Loucy (cell line): ENCODE measurements around the gene TXNL4B.

Experiments
- H2AFZ ChIP-seq: fragments of 200-600 bp; sonication (generic); 2 replicates; pipeline ENCODE4 v1.6.0; 2016; ENCODE audit warnings: antibody characterized with exemption, mild to moderate bottlenecking, low read length, moderate library complexity
- H3F3A ChIP-seq: fragments of 200-600 bp; 2 replicates; pipeline ENCODE4 v1.6.0; 2016; ENCODE audit warnings: antibody characterized with exemption, low read depth, mild to moderate bottlenecking
- H3K27me3 ChIP-seq: fragments of 200-600 bp; sonication (generic); 2 replicates; pipeline ENCODE4 v1.6.1; 2014; ENCODE audit warnings: low read length, mild to moderate bottlenecking; ENCODE audit not compliant: insufficient read depth, poor library complexity, severe bottlenecking
- H3K36me3 ChIP-seq: fragments of 200-600 bp; sonication (generic); 2 replicates; pipeline ENCODE4 v1.6.1; 2016; ENCODE audit warnings: low read length; ENCODE audit not compliant: insufficient read depth
- H3K4me1 ChIP-seq: fragments of 200-600 bp; sonication (generic); 2 replicates; pipeline ENCODE4 v1.5.1; 2014; ENCODE audit warnings: low read length, mild to moderate bottlenecking; ENCODE audit not compliant: insufficient read depth, poor library complexity, severe bottlenecking
- H3K4me2 ChIP-seq: fragments of 200-600 bp; sonication (generic); 2 replicates; pipeline ENCODE4 v1.6.0; 2014; ENCODE audit warnings: antibody characterized with exemption, low read length, low read depth, mild to moderate bottlenecking; ENCODE audit not compliant: poor library complexity, severe bottlenecking
- H3K4me3 ChIP-seq: fragments of 200-600 bp; sonication (generic); 2 replicates; pipeline ENCODE4 v1.5.1; 2014; ENCODE audit warnings: low read length, mild to moderate bottlenecking, mixed read lengths; ENCODE audit not compliant: poor library complexity, severe bottlenecking
- H3K79me2 ChIP-seq: fragments of 200-600 bp; sonication (generic); 2 replicates; pipeline ENCODE4 v1.6.1; 2014; ENCODE audit warnings: low read length; ENCODE audit not compliant: insufficient read depth
- H3K9ac ChIP-seq: fragments of 200-600 bp; sonication (generic); 2 replicates; pipeline ENCODE4 v1.6.0; 2014; ENCODE audit warnings: mild to moderate bottlenecking, low read depth, low read length, moderate library complexity; ENCODE audit not compliant: poor library complexity, severe bottlenecking
- H3K9me2 ChIP-seq: fragments of 200-600 bp; sonication (generic); replicated peaks from 2 replicates; pipeline ENCODE4 v1.6.1; 2016; ENCODE audit warnings: low read depth, low read length, mixed read lengths
- H3K9me3 ChIP-seq: fragments of 200-600 bp; sonication (generic); 2 replicates; pipeline ENCODE4 v1.6.1; 2014; ENCODE audit warnings: mild to moderate bottlenecking, antibody characterized with exemption, low read length, low read depth; ENCODE audit not compliant: insufficient read depth
- H4K20me1 ChIP-seq: fragments of 200-600 bp; sonication (generic); 2 replicates; pipeline ENCODE4 v1.6.0; 2014; ENCODE audit warnings: antibody characterized with exemption, low read length, mild to moderate bottlenecking; ENCODE audit not compliant: insufficient read depth, poor library complexity, severe bottlenecking
- CTCF ChIP-seq: fragments of 200-600 bp; sonication (generic); conservative IDR thresholded peaks from 2 replicates; pipeline ENCODE4 v1.5.1; 2014; ENCODE audit warnings: mild to moderate bottlenecking, antibody characterized with exemption, low read length
- EZH2phosphoT487 ChIP-seq: fragments of 200-600 bp; IDR thresholded peaks from 2 replicates; pipeline ENCODE4 v1.6.1; 2018; ENCODE audit warnings: antibody characterized with exemption, mild to moderate bottlenecking, moderate library complexity, borderline replicate concordance

The TXNL4B gene

DNA sequence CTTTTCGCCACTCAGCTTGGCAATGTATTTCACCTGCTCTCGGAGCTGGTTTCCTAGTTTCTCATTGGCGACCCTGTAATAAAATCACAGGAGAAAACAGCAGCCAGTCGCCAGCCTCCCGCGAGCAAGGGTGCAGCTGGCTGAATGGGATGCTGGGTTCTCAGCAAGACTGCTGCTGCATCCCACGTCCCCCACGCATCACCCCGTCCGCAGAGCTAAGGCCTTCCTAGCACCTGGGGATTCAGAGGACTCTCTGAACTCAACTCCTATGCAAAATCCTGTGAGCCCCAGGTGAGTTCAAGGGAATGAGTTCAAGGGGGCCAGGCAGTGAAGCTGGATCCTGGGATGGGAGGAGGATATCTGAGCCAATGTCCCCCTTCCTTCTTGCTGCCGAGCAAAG, 29.5 kb upstream of the TXNL4B start:
- Histone ChIP-seq H3K79me2 (no peaks in the 10 kb centered on the region), H3F3A (no peaks in the 10 kb centered on the region), H3K9me3 (no peaks in the 10 kb centered on the region), H3K9ac (no peak overlapping the region), H3K27me3 (no peaks in the 10 kb centered on the region), H3K36me3 (no peaks in the 10 kb centered on the region), H3K4me2 (no peak overlapping the region), H3K4me1 (no peaks in the 10 kb centered on the region), H4K20me1 (no peaks in the 10 kb centered on the region), H3K9me2 (no peaks in the 10 kb centered on the region), H2AFZ (no peak overlapping the region), H3K4me3 (no peak overlapping the region)
- no peak for TF ChIP-seq CTCF
- no peak for TF ChIP-seq EZH2phosphoT487

GRCh38 chr16:72122308-72122707, 28.9 kb upstream of the TXNL4B start:
- no peak overlapping the region for H3K4me2 ChIP-seq
- H3K4me3 ChIP-seq = no peak overlapping the region

GRCh38 chr16:72120026-72120425, 26.6 kb upstream of the TXNL4B start:
- Histone ChIP-seq H3K27me3 (no peaks in the 10 kb centered on the region), H3F3A (no peaks in the 10 kb centered on the region), H3K9me3 (no peaks in the 10 kb centered on the region), H3K4me2 (no peak overlapping the region), H3K36me3 (no peaks in the 10 kb centered on the region), H3K9me2 (no peaks in the 10 kb centered on the region), H4K20me1 (no peaks in the 10 kb centered on the region), H3K4me3 (no peak overlapping the region), H3K4me1 (no peaks in the 10 kb centered on the region), H2AFZ (no peak overlapping the region), H3K79me2 (no peaks in the 10 kb centered on the region), H3K9ac (no peak overlapping the region)
- no peak for TF ChIP-seq CTCF
- TF ChIP-seq EZH2phosphoT487 = no peak

More at GRCh38 chr16:72122308-72122707, 28.9 kb upstream of the TXNL4B start:
- Histone ChIP-seq H3F3A (no peaks in the 10 kb centered on the region), H3K27me3 (no peaks in the 10 kb centered on the region), H3K9me3 (no peaks in the 10 kb centered on the region), H3K9ac (no peak overlapping the region), H3K36me3 (no peaks in the 10 kb centered on the region), H3K9me2 (no peaks in the 10 kb centered on the region), H4K20me1 (no peaks in the 10 kb centered on the region), H3K4me1 (no peaks in the 10 kb centered on the region), H2AFZ (no peak overlapping the region), H3K79me2 (no peaks in the 10 kb centered on the region)
- TF ChIP-seq CTCF = no peak
- TF ChIP-seq EZH2phosphoT487 = no peak
